HepG2 (cell line): ENCODE data around the gene EXOC7. TPM values are rescaled to one million over a fixed set of nuclear protein-coding genes. Genes with fewer than 3 reads are reported as not detected.

Experiments used
- AHR ChIP-seq: IDR thresholded peaks from 2 replicates; pipeline ENCODE4 v1.6.1; 2018; ENCODE audit warnings: missing genetic modification reagents, missing compliant biosample characterization
- CREB1 ChIP-seq, 2 experiments: fragments of 450-650 bp in 1 of 2; IDR thresholded peaks; 2 replicates each; pipeline ENCODE4 v1.6.1; 2016 to 2017; ENCODE audit warnings: control low read depth in 1 of 2, mild to moderate bottlenecking in 1 of 2, missing compliant biosample characterization in 1 of 2, missing genetic modification characterization in 1 of 2
- CREM ChIP-seq, 2 experiments: sonication (generic) in 1 of 2; formaldehyde crosslinking in 1 of 2; IDR thresholded peaks; 2 replicates each; pipeline versions ENCODE4 v1.4.0 to v1.6.1; 2016 to 2020; ENCODE audit warnings: antibody characterized with exemption in 1 of 2, mild to moderate bottlenecking in 1 of 2, missing genetic modification reagents in 1 of 2
- IRF9 ChIP-seq: sonication (generic); formaldehyde crosslinking; IDR thresholded peaks from 2 replicates; pipeline ENCODE4 v1.8.0; 2022; ENCODE audit warnings: missing genetic modification reagents, mild to moderate bottlenecking, borderline replicate concordance
- MED8 ChIP-seq: sonication (generic); formaldehyde crosslinking; IDR thresholded peaks from 2 replicates; pipeline ENCODE4 v1.8.1; 2023; ENCODE audit warnings: mild to moderate bottlenecking, missing genetic modification reagents; ENCODE audit not compliant: insufficient replicate concordance
- PAXIP1 ChIP-seq: sonication (generic); formaldehyde crosslinking; conservative IDR thresholded peaks from 2 replicates; pipeline ENCODE4 v1.4.0; 2020; ENCODE audit warnings: mild to moderate bottlenecking, missing genetic modification reagents, moderate library complexity
- PCBP2 ChIP-seq: fragments of 200-400 bp; formaldehyde crosslinking; optimal IDR thresholded peaks from 2 replicates; pipeline ENCODE3; 2018; ENCODE audit warnings: low read length, low read depth; ENCODE audit not compliant: poor library complexity, severe bottlenecking
- RFX3 ChIP-seq: IDR thresholded peaks from 2 replicates; pipeline ENCODE4 v1.6.1; 2016; ENCODE audit warnings: missing biosample characterization, missing genetic modification reagents
- SALL2 ChIP-seq: sonication (generic); formaldehyde crosslinking; IDR thresholded peaks from 2 replicates; pipeline ENCODE4 v1.8.1; 2023; ENCODE audit warnings: mild to moderate bottlenecking, missing genetic modification reagents, inconsistent platforms
- TOE1 ChIP-seq: sonication (generic); formaldehyde crosslinking; IDR thresholded peaks from 2 replicates; pipeline ENCODE4 v1.4.0; 2020; ENCODE audit warnings: mild to moderate bottlenecking, missing genetic modification reagents
- YEATS4 ChIP-seq: sonication (generic); formaldehyde crosslinking; IDR thresholded peaks from 2 replicates; pipeline ENCODE4 v1.4.0; 2020; ENCODE audit warnings: missing genetic modification reagents, borderline replicate concordance
- ZNF160 ChIP-seq: sonication (generic); formaldehyde crosslinking; IDR thresholded peaks from 2 replicates; pipeline ENCODE4 v1.8.0; 2022; ENCODE audit warnings: mild to moderate bottlenecking, inconsistent platforms, missing genetic modification reagents
- ZNF225 ChIP-seq: sonication (generic); formaldehyde crosslinking; IDR thresholded peaks from 2 replicates; pipeline ENCODE4 v1.4.0; 2020; ENCODE audit warnings: mild to moderate bottlenecking, missing genetic modification reagents
- ZNF550 ChIP-seq: sonication (generic); formaldehyde crosslinking; IDR thresholded peaks from 2 replicates; pipeline ENCODE4 v1.4.0; 2020; ENCODE audit warnings: mild to moderate bottlenecking, missing genetic modification reagents, borderline replicate concordance
- ZNF558 ChIP-seq: sonication (generic); formaldehyde crosslinking; IDR thresholded peaks from 2 replicates; pipeline ENCODE4 v1.9.0; 2022; ENCODE audit warnings: mild to moderate bottlenecking, missing genetic modification reagents, borderline replicate concordance
- ZNF619 ChIP-seq: sonication (generic); formaldehyde crosslinking; IDR thresholded peaks from 2 replicates; pipeline ENCODE4 v1.4.0; 2020; ENCODE audit warnings: mild to moderate bottlenecking, missing genetic modification reagents
- ZNF709 ChIP-seq: sonication (generic); formaldehyde crosslinking; IDR thresholded peaks from 2 replicates; pipeline ENCODE4 v1.5.0; 2020; ENCODE audit warnings: mild to moderate bottlenecking, missing genetic modification reagents
- ZNF800 ChIP-seq: sonication (generic); formaldehyde crosslinking; IDR thresholded peaks from 2 replicates; pipeline ENCODE4 v1.4.0; 2020; ENCODE audit warnings: missing genetic modification reagents
- ZUFSP ChIP-seq: sonication (generic); formaldehyde crosslinking; IDR thresholded peaks from 2 replicates; pipeline ENCODE4 v1.9.0; 2021; ENCODE audit warnings: missing genetic modification reagents, mild to moderate bottlenecking, borderline replicate concordance
- polyA plus RNA-seq, 8 experiments: library from polyadenylated mRNA; depleted of rRNA in 3 of 8; stranded (reverse) in 7 of 8; unstranded in 1 of 8; fragments of >200 nt; fragmentation: Illumina TruSeq in 4 of 8; extraction: Trizol in 4 of 8; gene quantifications; 2 replicates each; pipeline versions ENCODE4 v1.2.1 to v1.2.3, GENCODE V29; 2011 to 2016; ENCODE audit warnings: low read depth in 4 of 8, missing spikeins in 1 of 8, mixed read lengths in 1 of 8; ENCODE audit not compliant: insufficient read depth in 1 of 8
- total RNA-seq, 5 experiments: library from RNA; depleted of rRNA; stranded (reverse); fragments of >200 nt; fragmentation: Illumina TruSeq; extraction: Trizol; gene quantifications; 2 replicates each; pipeline ENCODE4 v1.2.3, GENCODE V29; 2016; ENCODE audit warnings: low read depth in 1 of 5

EXOC7 gene
- total and polyA plus RNA-seq, 2 of the 13 experiments (the other 11 are each of a cell fraction or from before 2014, with no cell fraction given) = 86.9 to 116 TPM

GRCh38 chr17:76141212-76142038 lies 37.8 kb upstream of the EXOC7 start, which contains the start of gene FOXJ1 (continued):
- TF ChIP-seq RFX3 (CRISPR knock-in tag) (peak; percentile 100), ZNF225 (CRISPR knock-in tag) (peak; percentile 73; the same call in 1 of the 2 replicates), SALL2 (CRISPR knock-in tag) (no peak), IRF9 (CRISPR knock-in tag) (peak; percentile 70; the same call in 1 of the 2 replicates), AHR (CRISPR knock-in tag) (no peak; the same call in 1 of the 2 replicates), MED8 (CRISPR knock-in tag) (peak; percentile 33), ZUFSP (CRISPR knock-in tag) (no peak), TOE1 (CRISPR knock-in tag) (no peak), PCBP2 (no peak), PAXIP1 (CRISPR knock-in tag) (0 out of 2 replicates have a peak, but pooled peaks have one; percentile 23), YEATS4 (CRISPR knock-in tag) (peak; percentile 45; the same call in 1 of the 2 replicates), ZNF619 (0 out of 2 replicates have a peak, but pooled peaks have one; percentile 71), CREM (IDR thresholded peaks at IDR 0.05) (no peak), CREM (CRISPR knock-in tag; IDR thresholded peaks at IDR 0.05) (no peak), ZNF709 (CRISPR knock-in tag) (no peak), ZNF550 (CRISPR knock-in tag) (0 out of 2 replicates have a peak, but pooled peaks have one; percentile 50), ZNF800 (CRISPR knock-in tag) (peak; percentile 69; the same call in 1 of the 2 replicates), CREB1 (IDR thresholded peaks at IDR 0.05) (no peak), CREB1 (CRISPR knock-in tag; IDR thresholded peaks at IDR 0.05) (no peak), ZNF558 (CRISPR knock-in tag) (no peak), ZNF160 (CRISPR knock-in tag) (no peak)
